ENCODE results near the gene STXBP6.
A peak's percentile ranks its signal among the peaks of the same experiment; 100 is the strongest.

Gene STXBP6

DNA sequence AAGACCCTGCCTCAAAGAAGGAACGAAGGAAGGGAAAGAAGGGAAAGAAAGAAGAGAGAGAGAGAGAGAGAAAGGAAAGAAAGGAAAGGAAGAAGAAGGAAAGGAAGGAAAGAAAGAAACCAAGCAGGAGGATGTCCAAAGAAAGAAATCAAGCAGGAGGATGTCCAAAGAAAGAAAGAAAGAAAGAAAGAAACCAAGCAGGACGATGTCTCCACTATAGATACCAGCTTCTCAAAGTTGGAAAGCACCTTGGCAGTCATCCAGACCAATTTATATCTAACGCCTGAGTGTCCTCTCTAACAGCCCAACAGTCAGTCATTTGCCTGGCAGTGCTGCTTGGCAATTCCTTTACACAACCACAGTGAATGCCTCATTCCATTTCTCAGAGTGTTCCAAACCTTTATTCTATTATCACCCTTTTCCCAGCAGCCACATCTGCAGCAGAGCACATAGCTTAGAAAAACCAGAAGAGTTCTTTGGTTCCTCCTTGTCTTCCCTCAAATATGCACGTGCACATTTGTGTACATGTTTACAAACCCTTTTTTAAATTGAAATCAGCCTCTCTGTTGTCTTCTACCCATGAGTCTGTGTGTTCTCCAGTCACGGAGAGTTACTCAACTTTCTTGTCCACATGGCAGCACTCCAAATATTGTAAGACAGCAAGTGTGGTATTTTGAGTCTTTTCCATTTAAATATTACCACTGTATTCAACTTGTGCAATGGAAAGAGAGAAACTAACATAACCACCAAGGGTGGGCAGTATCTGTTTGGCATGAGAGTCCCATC lies 138.4 kb downstream of the STXBP6 start:
- DNase-seq: peak; percentile 5

GRCh38 chr14:24910408-24910986 lies 139.4 kb downstream of the STXBP6 start:
- DNase-seq: no peak

DNA sequence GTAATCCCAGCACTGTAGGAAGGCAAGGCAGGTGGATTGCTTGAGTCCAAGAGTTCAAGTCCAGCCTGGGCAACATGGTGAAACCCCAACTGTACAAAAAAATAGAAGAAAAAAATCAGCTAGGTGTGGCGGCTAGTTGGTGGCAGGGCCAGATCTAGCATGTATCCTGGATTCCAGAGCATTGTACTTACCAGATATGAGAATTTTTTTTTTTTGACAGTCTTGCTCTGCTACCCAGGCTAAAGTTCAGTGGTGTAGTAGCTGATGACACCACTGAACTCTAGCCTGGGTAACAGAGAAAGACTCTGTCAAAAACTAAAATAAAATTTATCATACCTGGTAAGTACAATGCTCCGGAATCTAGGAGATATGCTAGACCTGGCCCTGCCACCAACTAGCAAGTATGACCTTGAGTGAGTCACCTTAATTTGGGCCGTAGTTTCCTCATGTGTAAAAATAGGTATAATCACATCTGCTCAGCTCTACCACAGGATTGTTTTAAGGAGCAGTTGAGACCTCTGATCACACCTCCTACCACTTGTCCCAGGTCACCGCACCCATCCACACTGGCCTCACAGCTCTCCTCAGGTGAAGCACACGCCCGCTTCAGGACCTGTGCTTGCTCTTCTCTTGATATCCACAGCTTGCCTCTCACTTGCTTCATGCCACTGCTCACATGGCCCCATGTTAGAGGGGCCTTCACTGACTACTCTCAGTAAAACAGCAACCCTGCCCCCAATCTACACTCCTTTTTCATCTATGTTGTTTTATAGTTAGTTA lies 140.2 kb downstream of the STXBP6 start:
- DNase-seq: no peak

- DNase-seq: no peak
These were observed 141.2 kb downstream of the STXBP6 start for GRCh38 chr14:24908592-24909236.

- no peak for DNase-seq
These were observed 145.4 kb downstream of the STXBP6 start for GRCh38 chr14:24904533-24904932.

GRCh38 chr14:24903337-24903736 lies 146.6 kb downstream of the STXBP6 start:
- DNase-seq: no peak

- no peak for DNase-seq
These were observed 149.5 kb downstream of the STXBP6 start for GRCh38 chr14:24900269-24901100.

DNA sequence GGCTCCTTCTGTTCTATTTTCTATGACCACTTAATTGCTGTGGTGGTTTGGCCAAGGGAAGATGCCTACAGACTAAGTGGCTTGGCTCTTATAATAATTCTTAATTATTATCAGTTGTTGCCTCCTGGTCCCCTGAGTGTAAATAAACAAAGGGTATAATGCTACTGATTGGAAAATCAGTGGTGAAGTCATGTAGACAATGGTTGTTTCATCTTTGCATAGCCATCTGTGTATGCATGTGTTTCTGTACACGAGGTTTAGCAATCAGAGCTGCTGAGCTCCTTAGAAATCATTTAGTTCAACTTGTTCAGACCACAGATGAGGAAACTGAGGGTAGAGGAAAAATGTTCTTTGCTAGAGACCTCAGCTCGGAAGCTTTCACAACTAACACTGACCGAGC lies 152.2 kb downstream of the STXBP6 start:
- no peak for DNase-seq

GRCh38 chr14:24895622-24896021 lies 154.3 kb downstream of the STXBP6 start:
- no peak for DNase-seq

- DNase-seq: no peak
These were observed 154.7 kb downstream of the STXBP6 start for GRCh38 chr14:24895243-24895583.

- no peak for DNase-seq
These were observed 155.2 kb downstream of the STXBP6 start for GRCh38 chr14:24894583-24895242.

- DNase-seq: no peak
These were observed 157.4 kb downstream of the STXBP6 start for GRCh38 chr14:24892497-24893051.

GRCh38 chr14:24891987-24892496 lies 157.9 kb downstream of the STXBP6 start:
- DNase-seq: no peak

- no peak for DNase-seq
These were observed 159.2 kb downstream of the STXBP6 start for GRCh38 chr14:24890716-24891115.

- DNase-seq: no peak
These were observed 160.1 kb downstream of the STXBP6 start for GRCh38 chr14:24889843-24890242.

DNA sequence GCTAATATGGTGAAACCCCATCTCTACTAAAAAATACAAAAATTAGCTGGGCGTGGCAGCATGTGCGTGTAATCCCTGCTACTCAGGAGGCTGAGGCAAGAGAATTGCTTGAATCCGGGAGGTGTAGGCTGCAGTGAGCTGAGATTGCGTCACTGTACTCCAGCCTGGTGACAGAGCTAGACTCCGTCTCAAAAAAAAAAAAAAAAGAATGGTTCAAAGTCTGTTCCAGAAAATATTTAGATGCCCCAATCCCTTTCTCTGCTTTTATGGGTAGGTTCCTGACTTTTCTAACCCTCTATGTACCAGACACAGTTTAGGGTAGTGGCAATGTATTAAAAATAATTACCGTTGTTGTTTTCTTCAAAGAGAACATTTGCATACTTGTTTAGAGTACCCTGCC lies 161.4 kb downstream of the STXBP6 start:
- no peak for DNase-seq

DNA sequence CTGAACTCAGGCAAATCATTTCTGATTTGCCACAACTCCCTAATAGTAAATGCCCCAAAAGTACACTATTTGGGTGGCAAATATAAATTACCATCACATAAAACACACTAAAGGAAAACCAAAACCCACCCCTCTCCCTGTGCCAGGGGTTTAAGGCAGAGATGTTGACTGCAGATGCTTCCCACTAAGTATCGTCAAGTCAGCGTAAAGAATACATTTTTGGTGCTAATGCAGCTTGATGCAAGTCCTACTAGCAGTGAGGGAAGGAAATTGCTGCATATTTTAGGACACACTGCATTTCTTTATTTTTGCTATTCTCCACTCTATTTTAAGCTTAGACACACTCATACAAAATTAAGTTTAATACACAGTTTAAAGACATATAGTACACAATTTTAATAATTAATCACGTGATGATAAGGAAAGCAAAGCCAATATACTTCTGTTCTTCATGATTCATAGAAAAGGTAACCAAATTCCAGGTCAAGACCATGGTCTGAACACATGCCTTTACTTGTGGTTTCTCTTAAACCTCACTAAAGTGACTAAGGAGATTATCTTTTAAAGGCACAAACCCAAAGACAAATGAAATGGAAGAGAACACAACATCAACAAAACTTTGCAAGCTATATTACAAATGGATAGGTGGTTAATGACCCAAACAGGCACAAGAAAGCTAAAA lies 162.2 kb downstream of the STXBP6 start:
- no peak for DNase-seq

- no peak for DNase-seq
These were observed 164.5 kb downstream of the STXBP6 start for GRCh38 chr14:24885410-24885913.

DNA sequence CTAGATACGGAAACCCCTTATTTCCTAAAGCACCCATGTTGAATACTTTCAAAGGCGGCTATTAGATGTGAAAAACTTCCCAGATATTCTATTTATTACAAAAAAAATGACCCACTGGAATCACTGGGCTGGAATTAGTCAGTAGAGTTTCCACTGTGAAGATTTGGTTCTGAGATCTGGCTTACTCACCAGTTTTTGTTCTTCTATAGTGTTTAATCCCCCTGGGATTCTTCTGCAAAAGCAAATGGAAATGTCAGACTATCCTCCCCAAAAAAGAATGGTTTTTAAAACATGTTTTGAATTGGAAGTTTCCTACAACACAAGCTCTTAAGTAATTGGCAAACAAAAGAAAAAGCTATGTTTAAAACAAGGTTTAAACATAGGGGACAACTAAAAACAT lies 166.4 kb downstream of the STXBP6 start:
- no peak for DNase-seq

DNA sequence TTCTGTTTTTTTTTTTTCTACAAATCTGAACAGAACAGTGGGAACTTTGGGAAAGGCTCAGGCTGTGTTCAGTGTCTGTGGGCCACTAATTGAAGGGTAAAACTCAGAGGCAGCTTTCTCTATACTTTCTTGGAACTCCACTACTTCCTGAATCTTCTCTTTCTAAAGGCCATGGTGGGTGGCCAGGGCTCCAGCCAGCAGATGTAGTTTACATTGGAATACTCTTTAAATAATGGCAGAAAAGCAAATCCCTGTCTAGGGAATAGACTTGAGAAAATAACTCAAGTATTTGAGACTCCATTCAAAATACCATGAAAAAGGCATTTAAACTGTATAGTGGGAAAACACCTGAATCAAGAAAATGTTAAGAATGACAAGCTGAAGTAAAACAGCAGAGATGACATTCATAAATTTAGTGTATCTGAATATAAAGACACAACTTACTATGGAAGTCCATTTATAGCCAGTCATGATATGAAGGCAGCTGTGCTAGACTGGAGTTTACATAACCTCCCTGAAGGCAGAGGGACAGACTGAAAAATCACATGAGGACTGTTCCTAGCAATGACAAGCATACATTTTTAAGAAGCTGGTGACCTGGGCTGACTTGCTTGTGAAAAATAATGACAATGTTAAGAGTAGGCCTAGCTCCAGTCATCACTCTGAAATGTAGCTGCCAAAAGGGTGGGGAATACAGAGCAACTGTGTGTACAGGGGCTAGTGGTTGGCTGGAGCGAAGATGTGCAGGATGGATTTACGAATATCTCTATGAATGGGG lies 168.6 kb downstream of the STXBP6 start:
- DNase-seq: no peak
